H1 (cell line): ENCODE data around the gene OLAH. TPM values are rescaled to one million over a fixed set of nuclear protein-coding genes. Genes with fewer than 3 reads are reported as not detected.
"Not testable (repeated sequence)": the region's sequence is repeated elsewhere in the genome, so short reads cannot be mapped to it uniquely, and the experiment has no call there.

Source experiments
- CTCF ChIA-PET: fragments of 300-600 bp; sonication (Branson Sonifier 250); formaldehyde crosslinking; loops from one replicate; lab custom pipeline; 2021; ENCODE audit not compliant: partially characterized antibody; lab: Charles Lee
- POLR2A ChIA-PET: fragments of 300-600 bp; sonication (Branson Sonifier 250); formaldehyde crosslinking; loops from one replicate; lab custom pipeline; 2021; ENCODE audit warnings: inconsistent platforms; ENCODE audit not compliant: partially characterized antibody; lab: Charles Lee
- DNase-seq, 2 experiments: peaks; one replicate each; pipeline versions ENCODE4 v3.0.0 to v3.0.0-alpha.2; 2010 to 2022; ENCODE audit warnings: low spot score in 2 of 2, low read depth in 1 of 2, mixed read lengths in 1 of 2
- FAIRE-seq: peaks from 2 replicates; lab custom pipeline; 2011; peaks lifted over from hg19 to GRCh38; lab: Jason Lieb, UNC
- H2AFZ ChIP-seq: 2 replicates; pipeline ENCODE4 v1.8.1; 2012; ENCODE audit warnings: low read length, inconsistent platforms
- H2AK5ac ChIP-seq: 2 replicates; pipeline ENCODE4 v1.6.1; 2013; ENCODE audit warnings: low read depth, low read length
- H2BK120ac ChIP-seq: replicated peaks from 2 replicates; pipeline ENCODE3; 2013; ENCODE audit warnings: low read depth, low read length, inconsistent platforms
- H2BK12ac ChIP-seq: 2 replicates; pipeline ENCODE4 v1.6.1; 2013; ENCODE audit warnings: low read depth, low read length
- H2BK15ac ChIP-seq: 2 replicates; pipeline ENCODE4 v1.6.1; 2013; ENCODE audit warnings: low read length
- H2BK20ac ChIP-seq: 2 replicates; pipeline ENCODE4 v1.6.1; 2013; ENCODE audit warnings: low read length
- H2BK5ac ChIP-seq: 2 replicates; pipeline ENCODE4 v1.6.1; 2013; ENCODE audit warnings: low read depth, low read length
- H3K14ac ChIP-seq: 2 replicates; pipeline ENCODE4 v1.6.1; 2013; ENCODE audit warnings: inconsistent platforms; ENCODE audit not compliant: insufficient read length
- H3K18ac ChIP-seq: 2 replicates; pipeline ENCODE4 v1.6.1; 2013; ENCODE audit warnings: low read length; ENCODE audit errors: extremely low read depth
- H3K23ac ChIP-seq: 2 replicates; pipeline ENCODE4 v1.6.1; 2013; ENCODE audit warnings: inconsistent platforms; ENCODE audit not compliant: insufficient read length
- H3K23me2 ChIP-seq: 2 replicates; pipeline ENCODE4 v1.6.1; 2013; ENCODE audit warnings: low read depth, low read length
- H3K27ac ChIP-seq: 2 replicates; pipeline ENCODE4 v1.6.1; 2011; ENCODE audit warnings: low read depth, low read length, inconsistent platforms
- H3K27me3 ChIP-seq, 4 experiments: replicated peaks in 1 of 4; 1 replicate in 1 of 4; 2 replicates in 3 of 4; pipeline versions ENCODE4 v1.6.1 to v1.8.1; 2011 to 2013; ENCODE audit warnings: low read length in 3 of 4, mild to moderate bottlenecking in 3 of 4, inconsistent platforms in 2 of 4, mixed read lengths in 2 of 4, moderate library complexity in 1 of 4; ENCODE audit not compliant: control insufficient read depth in 3 of 4, insufficient read depth in 3 of 4; ENCODE audit errors: extremely low read depth in 1 of 4
- H3K36me3 ChIP-seq, 4 experiments: 2 replicates each; pipeline versions ENCODE4 v1.6.1 to v1.8.1; 2011 to 2013; ENCODE audit warnings: mild to moderate bottlenecking in 4 of 4, low read length in 3 of 4, moderate library complexity in 2 of 4, control low read depth in 1 of 4, inconsistent platforms in 1 of 4; ENCODE audit not compliant: insufficient read depth in 4 of 4, control insufficient read depth in 2 of 4
- H3K4ac ChIP-seq: replicated peaks from 2 replicates; pipeline ENCODE3; 2013; ENCODE audit warnings: low read length, low read depth, mixed read lengths, inconsistent platforms; ENCODE audit not compliant: insufficient read length
- H3K4me1 ChIP-seq, 4 experiments: replicated peaks in 1 of 4; 1 replicate in 1 of 4; 2 replicates in 3 of 4; pipeline versions ENCODE4 v1.6.1 to v1.8.1; 2011 to 2013; ENCODE audit warnings: low read length in 3 of 4, inconsistent platforms in 2 of 4, mixed read lengths in 1 of 4; ENCODE audit not compliant: insufficient read depth in 4 of 4, control insufficient read depth in 3 of 4
- H3K4me2 ChIP-seq, 2 experiments: 2 replicates each; pipeline versions ENCODE4 v1.6.1 to v1.8.1; 2011 to 2013; ENCODE audit warnings: low read depth in 2 of 2, low read length in 2 of 2, control low read depth in 1 of 2, inconsistent platforms in 1 of 2, mild to moderate bottlenecking in 1 of 2; ENCODE audit not compliant: insufficient read depth in 1 of 2
- H3K4me3 ChIP-seq, 4 experiments: fragments of 200-600, 300-600 bp in 1 of 4; sonication (generic), shearing (Covaris generic), sonication (Bioruptor Twin) in 1 of 4; 2 replicates each; pipeline versions ENCODE4 v1.5.1 to v1.8.1; 2011 to 2016; ENCODE audit warnings: low read length in 4 of 4, low read depth in 3 of 4, control low read depth in 2 of 4, inconsistent platforms in 2 of 4, mild to moderate bottlenecking in 2 of 4, mixed read lengths in 1 of 4, moderate library complexity in 1 of 4; ENCODE audit not compliant: insufficient read depth in 2 of 4; ENCODE audit errors: extremely low read depth in 1 of 4
- H3K56ac ChIP-seq: replicated peaks from 2 replicates; pipeline ENCODE3; 2013; ENCODE audit warnings: low read depth, mild to moderate bottlenecking, mixed read lengths, low read length, inconsistent platforms; ENCODE audit not compliant: insufficient read length
- H3K79me1 ChIP-seq: 2 replicates; pipeline ENCODE4 v1.6.1; 2013; ENCODE audit warnings: low read depth, low read length, control low read depth
- H3K79me2 ChIP-seq, 2 experiments: 2 replicates each; pipeline versions ENCODE4 v1.6.1 to v1.8.1; 2012 to 2013; ENCODE audit warnings: low read length in 2 of 2, mild to moderate bottlenecking in 2 of 2, inconsistent platforms in 1 of 2; ENCODE audit not compliant: insufficient read depth in 2 of 2, control insufficient read depth in 1 of 2
- H3K9ac ChIP-seq, 4 experiments: replicated peaks in 1 of 4; 1 replicate in 1 of 4; 2 replicates in 3 of 4; pipeline versions ENCODE4 v1.6.1 to v1.8.1; 2011 to 2013; ENCODE audit warnings: low read depth in 3 of 4, low read length in 3 of 4, control low read depth in 2 of 4, mild to moderate bottlenecking in 2 of 4, moderate library complexity in 2 of 4, inconsistent platforms in 1 of 4; ENCODE audit errors: extremely low read depth in 1 of 4
- H3K9me3 ChIP-seq, 2 experiments: 2 replicates each; pipeline versions ENCODE4 v1.6.1 to v1.8.1; 2012 to 2013; ENCODE audit warnings: mild to moderate bottlenecking in 2 of 2, moderate library complexity in 2 of 2, control low read depth in 1 of 2, inconsistent platforms in 1 of 2, low read depth in 1 of 2, low read length in 1 of 2, mixed read lengths in 1 of 2; ENCODE audit not compliant: insufficient read depth in 2 of 2
- H4K20me1 ChIP-seq, 2 experiments: replicated peaks in 1 of 2; 2 replicates each; pipeline versions ENCODE3 to v1.8.1; 2011 to 2013; ENCODE audit warnings: inconsistent platforms in 2 of 2, low read length in 2 of 2, mild to moderate bottlenecking in 1 of 2; ENCODE audit not compliant: insufficient read depth in 2 of 2, control insufficient read depth in 1 of 2
- H4K5ac ChIP-seq: 2 replicates; pipeline ENCODE4 v1.6.1; 2013; ENCODE audit warnings: low read length, low read depth, mixed read lengths, inconsistent platforms; ENCODE audit not compliant: insufficient read length
- H4K8ac ChIP-seq: 2 replicates; pipeline ENCODE4 v1.8.0; 2013; ENCODE audit warnings: mild to moderate bottlenecking, moderate library complexity, low read length, inconsistent platforms; ENCODE audit not compliant: insufficient read depth; ENCODE audit errors: extremely low read depth
- H4K91ac ChIP-seq: replicated peaks from 2 replicates; pipeline ENCODE3; 2013; ENCODE audit warnings: low read length, mixed read lengths, inconsistent platforms; ENCODE audit not compliant: insufficient read length
- ZNF274 ChIP-seq: IDR thresholded peaks from 2 replicates; pipeline ENCODE4 v1.7.0; 2012; ENCODE audit warnings: low read length, borderline replicate concordance; ENCODE audit errors: extremely low read depth
- WGBS, 2 experiments: shearing (Covaris generic) in 1 of 2; methylation state at CpG; one replicate each; pipeline versions ENCODE4 v1.1.6 to v1.1.7; 2013 to 2015; ENCODE audit warnings: low lambda C conversion rate in 2 of 2, mixed read lengths in 2 of 2, inconsistent platforms in 1 of 2, low coverage in 1 of 2, missing lambda C conversion rate in 1 of 2; ENCODE audit not compliant: insufficient replicate concordance in 2 of 2, insufficient coverage in 1 of 2, insufficient read length in 1 of 2; ENCODE audit errors: extremely low coverage in 1 of 2, missing lambda C conversion rate in 1 of 2; 5-methylcytosine and 5-hydroxymethylcytosine counted together
- polyA plus RNA-seq, 7 experiments: library from polyadenylated mRNA; depleted of rRNA in 3 of 7; stranded (reverse) in 5 of 7; unstranded in 2 of 7; fragments of >200 nt in 5 of 7; fragments of 200-250 nt in 2 of 7; gene quantifications; 1 replicate in 5 of 7; 2 replicates in 1 of 7; 4 replicates in 1 of 7; pipeline versions ENCODE4 v1.2.1 to v1.2.3, GENCODE V29; 2011 to 2013; ENCODE audit warnings: missing spikeins in 2 of 7, mixed read lengths in 2 of 7
- total RNA-seq: library from RNA; stranded (reverse); fragmentation: NEBNext Ultra II Directional; extraction: Animal tissue kit (Norgen Biotek cat#: 25700); gene quantifications from 2 replicates; pipeline ENCODE4 v1.2.1, GENCODE V29; 2021

The OLAH gene
- total and polyA plus RNA-seq, 2 of the 8 experiments (the other 6 are each of a cell fraction or from before 2014, with no cell fraction given) = not detected

DNA sequence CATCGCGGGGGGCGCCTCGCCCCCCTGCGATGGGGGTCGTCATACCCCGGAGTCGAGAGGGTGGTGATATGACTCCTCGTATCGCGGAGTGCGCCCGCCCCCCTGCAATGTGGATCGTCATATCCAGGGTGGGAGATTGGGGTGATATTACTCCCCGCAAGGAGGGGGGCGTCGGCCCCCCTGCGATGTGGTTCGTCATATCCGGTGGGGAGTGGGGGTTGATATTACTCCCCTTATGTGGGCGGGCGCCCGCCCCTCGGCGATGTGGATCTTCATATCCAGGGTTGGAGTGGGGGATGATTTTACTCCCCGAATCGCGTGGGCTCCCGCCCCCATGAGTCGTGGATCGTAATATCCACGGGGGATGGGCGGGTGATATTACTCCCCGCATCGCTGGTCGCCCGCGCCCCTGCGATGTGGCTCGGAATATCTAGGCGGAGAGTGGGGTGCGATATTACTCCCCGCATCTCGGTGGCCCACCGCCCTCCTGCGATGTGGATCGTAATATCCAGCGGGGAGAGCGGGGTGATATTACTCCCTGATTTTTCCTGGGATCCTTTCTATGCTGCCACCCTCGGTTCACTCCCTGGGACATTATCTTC is 47.7 kb upstream of the OLAH start (continued):
- no peak for TF ChIP-seq ZNF274

DNA sequence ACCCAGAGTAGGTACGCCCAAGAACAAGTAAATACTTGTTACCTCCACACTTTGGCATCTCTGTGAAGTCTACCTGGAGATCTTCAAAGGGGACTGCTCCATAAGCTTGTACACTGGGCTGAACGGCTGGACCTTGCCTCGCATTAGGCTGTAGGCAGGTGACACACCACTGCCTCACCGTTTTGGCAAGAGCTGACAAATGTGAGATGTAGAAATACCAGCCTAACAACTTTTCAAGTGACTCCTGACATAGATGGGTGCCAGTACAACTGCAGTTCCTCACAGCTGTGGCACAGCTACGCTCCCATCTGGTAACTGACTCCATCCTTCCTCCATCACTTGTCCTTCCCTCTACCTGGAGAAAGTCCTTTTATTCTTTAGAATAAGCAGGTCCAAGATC is 30.2 kb upstream of the OLAH start:
- not testable (repeated sequence) for FAIRE-seq, H2AFZ ChIP-seq

More for the DNA sequence above, 30.2 kb upstream of the OLAH start:
- H3K9ac ChIP-seq, H3K4me2 ChIP-seq, H4K8ac ChIP-seq, H3K23me2 ChIP-seq, H3K9me3 ChIP-seq, H3K4me3 ChIP-seq, H2BK15ac ChIP-seq, H2BK20ac ChIP-seq, H3K27ac ChIP-seq, H3K18ac ChIP-seq, H3K36me3 ChIP-seq, H3K56ac ChIP-seq, H3K79me1 ChIP-seq, H3K23ac ChIP-seq, H3K79me2 ChIP-seq, DNase-seq, H2BK5ac ChIP-seq, H3K4me1 ChIP-seq, POLR2A ChIA-PET, H3K14ac ChIP-seq, H4K5ac ChIP-seq, H3K4ac ChIP-seq, H3K27me3 ChIP-seq, H4K20me1 ChIP-seq, H2AK5ac ChIP-seq, H4K91ac ChIP-seq, H2BK12ac ChIP-seq, H2BK120ac ChIP-seq: not testable (repeated sequence)
- 78% methylated on average over 5 of the region's 5 CpGs; no CpG with 5 or more reads in 1 of the 2 experiments for WGBS, 2 experiments
- CTCF ChIA-PET = interaction anchor here (1.0 to 1.3 kb wide), 3 partner anchors 17 to 89 kb away, joined by 3 read pairs; no protein-coding TSS in a partner anchor
